Measurements from ENCODE around the gene TBC1D16.

DNA sequence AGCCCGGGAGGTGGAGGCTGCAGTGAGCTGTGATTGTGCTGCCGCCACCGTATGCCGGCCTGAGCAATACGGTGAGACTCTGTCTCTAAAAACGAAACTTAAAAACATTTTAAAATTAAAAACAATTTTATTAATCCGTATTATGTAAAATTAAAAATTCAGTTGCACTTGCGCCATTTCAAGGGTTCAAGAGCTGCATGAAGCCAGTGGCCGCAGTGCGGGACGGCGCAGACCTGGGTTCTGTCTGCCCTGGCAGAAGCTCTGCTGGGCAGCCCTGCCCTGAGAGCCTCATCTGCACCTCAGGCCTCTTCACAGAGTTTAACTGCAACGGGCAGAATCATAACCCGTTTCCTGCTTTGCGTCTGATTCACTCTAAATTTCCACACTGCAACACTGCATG lies 31.7 kb downstream of the TBC1D16 start:
- TF ChIP-seq CTCF (IDR thresholded peaks at IDR 0.05): no peak
- no peak for TF ChIP-seq POLR2A (IDR thresholded peaks at IDR 0.05)

All from breast epithelium (tissue), 3 donors.